NOMO-1 treated with dmso at 0.1 percent for 144 hours (cell line): Measurements from ENCODE around the gene PDPR.
"Not testable (repeated sequence)": the region's sequence is repeated elsewhere in the genome, so short reads cannot be mapped to it uniquely, and the experiment has no call there.

Experiments used
- DNase-seq: peaks from one replicate; lab custom pipeline; 2025; ENCODE audit not compliant: unreplicated experiment; lab: John Stamatoyannopoulos, UW

PDPR gene

GRCh38 chr16:70127706-70128105 is 13.6 kb downstream of the PDPR start:
- not testable (repeated sequence) for DNase-seq

- not testable (repeated sequence) for DNase-seq
These were observed 14.7 kb downstream of the PDPR start for GRCh38 chr16:70128844-70129243.

GRCh38 chr16:70135796-70136195 is 21.7 kb downstream of the PDPR start:
- not testable (repeated sequence) for DNase-seq

DNA sequence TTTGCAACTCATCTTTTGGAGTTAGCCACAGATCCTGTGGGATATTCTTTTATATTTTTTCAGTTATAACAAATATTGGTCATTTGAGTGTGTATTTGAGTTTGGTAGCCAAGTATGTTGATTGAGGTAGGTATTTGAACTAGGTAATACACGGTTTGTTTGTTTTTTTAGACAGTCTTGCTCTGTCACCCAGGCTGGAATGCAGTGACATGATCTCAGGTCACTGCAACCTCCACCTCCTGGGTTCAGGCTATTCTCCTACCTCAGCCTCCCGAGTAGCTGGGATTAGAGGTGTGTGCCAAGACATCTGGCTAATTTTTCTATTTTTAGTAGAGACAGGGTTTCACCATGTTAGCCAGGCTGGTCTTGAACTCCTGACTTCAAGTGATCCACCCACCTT is 22.5 kb downstream of the PDPR start:
- DNase-seq, result not testable (repeated sequence)

DNA sequence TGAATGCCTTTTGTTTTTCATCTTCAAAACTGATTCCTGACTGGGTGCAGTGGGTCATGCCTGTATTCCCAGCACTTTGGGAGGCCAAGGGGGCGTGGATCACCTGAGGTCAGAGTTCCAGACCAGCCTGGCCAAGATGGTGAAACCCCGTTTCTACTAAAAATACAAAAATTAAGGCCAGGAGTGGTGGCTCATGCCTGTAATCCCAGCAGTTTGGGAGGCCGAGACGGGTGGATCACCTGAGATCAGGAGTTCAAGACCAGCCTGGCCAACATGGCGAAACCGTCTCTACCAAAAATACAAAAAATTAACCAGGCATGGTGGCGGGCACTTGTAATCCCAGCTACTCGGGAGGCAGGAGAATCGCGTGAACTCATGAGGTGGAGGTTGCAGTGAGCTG is 28.6 kb downstream of the PDPR start:
- not testable (repeated sequence) for DNase-seq

- not testable (repeated sequence) for DNase-seq
These were observed 29.2 kb downstream of the PDPR start for GRCh38 chr16:70143231-70143895.

GRCh38 chr16:70147853-70148252 is 33.7 kb downstream of the PDPR start:
- not testable (repeated sequence) for DNase-seq

- not testable (repeated sequence) for DNase-seq
These were observed 34.3 kb downstream of the PDPR start for GRCh38 chr16:70148453-70148852.

GRCh38 chr16:70149296-70149695 is 35.2 kb downstream of the PDPR start:
- DNase-seq, result not testable (repeated sequence)

DNA sequence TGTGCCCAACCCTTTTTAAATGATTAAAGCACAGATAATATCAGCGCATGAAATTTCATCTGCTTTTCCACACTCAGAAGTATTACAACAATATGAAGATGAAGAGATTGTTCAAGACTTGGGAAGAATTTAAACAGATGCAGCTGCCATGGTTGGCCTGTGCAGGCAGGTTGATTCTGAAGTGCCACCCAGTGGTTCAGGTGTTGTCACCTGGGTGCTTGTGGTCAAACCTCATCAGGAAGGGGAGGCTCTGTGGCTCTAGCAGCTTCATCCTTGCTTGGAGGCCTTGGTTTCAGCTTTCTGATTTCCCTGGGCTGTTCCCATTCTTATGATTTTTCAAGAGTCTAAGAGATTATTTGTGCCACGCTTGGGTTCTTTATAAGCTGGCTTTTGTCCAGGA is 37.3 kb downstream of the PDPR start:
- no peak for DNase-seq

DNA sequence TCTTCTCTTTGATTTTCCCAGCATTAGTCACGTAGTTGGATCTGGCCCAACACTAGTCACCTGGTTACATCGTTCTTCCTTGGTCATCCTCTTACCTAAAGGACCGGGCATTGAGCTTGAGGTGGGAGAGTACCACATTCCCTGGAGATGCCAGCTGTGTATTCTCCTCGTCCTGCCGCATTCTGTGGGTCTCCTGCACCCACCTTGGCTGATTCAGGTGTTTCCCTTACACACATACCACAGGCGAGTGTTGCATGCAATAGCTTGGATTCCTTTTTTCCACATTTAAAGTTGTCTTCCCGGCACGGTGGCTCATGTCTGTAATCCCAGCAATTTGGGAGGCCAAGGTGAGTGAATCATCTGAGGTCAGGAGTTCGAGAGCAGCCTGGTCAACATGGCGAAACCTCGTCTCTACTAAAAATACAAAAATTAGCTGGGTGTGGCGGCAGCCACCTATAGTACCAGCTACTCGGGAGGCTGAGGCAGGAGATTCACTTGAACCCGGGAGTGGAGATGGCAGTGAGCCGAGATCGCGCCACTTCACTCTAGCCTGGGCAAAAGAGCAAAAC is 37.9 kb downstream of the PDPR start:
- no peak for DNase-seq

- DNase-seq, result no peak
These were observed 38.6 kb downstream of the PDPR start for GRCh38 chr16:70152578-70153302.

DNA sequence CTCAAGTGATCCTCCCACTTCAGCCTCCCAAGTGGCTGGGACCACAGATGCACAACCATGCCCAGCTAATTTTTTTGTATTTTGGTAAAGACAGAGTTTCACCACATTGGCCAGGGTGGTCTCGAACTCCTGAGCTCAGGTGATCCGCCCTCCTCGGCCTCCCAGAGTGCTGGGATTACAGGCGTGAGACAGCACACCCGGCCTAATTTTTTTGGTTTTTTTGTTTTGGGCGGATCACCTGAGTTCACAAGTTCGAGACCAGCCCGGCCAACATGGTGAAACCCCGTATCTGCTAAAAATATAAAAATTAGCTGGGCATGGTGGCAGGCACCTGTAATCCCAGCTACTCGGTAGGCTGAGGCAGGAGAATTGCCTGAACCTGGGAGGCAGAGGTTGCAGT is 40.6 kb downstream of the PDPR start:
- not testable (repeated sequence) for DNase-seq

- no peak for DNase-seq
These were observed 42.3 kb downstream of the PDPR start for GRCh38 chr16:70156207-70156978.

- no peak for DNase-seq
These were observed 43.0 kb downstream of the PDPR start for GRCh38 chr16:70157105-70157476.

DNA sequence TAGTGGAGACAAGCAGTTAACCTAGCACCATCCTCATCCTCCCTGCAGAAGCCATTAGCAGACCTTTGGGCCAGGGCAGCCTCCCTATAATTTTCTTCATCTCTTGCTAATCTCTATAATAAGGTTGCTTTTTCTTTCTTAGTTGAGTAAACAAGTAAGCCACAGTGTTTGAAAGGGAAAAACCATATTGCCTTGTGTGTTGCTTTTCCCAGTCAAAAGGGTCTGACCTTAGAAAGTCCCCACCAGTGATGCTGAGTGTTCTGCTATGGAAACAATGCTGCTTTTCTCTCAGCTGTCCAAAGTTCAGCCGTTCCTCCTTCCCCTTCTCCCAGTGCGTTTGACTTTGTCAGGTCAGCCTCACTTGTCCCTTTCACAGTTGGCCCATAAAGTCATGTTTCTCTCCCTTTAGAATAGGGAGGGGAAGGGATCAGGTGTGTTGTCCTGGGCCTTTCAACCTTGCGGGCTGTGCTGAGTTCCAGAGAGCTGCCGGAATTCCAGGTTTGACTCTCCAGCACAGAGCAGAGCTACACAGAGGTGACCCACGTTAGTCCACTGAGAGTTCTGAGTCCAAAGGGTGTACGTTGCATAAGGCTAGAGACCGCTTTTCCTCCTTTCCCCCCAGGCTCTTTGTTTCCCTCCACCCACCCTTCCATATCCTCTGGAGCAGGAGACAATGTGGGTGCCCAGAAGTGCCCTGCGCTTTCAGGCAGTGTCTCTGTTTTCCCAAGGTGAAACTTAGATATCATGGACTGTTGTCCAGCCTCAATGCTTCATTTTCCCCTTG is 43.5 kb downstream of the PDPR start:
- no peak for DNase-seq

DNA sequence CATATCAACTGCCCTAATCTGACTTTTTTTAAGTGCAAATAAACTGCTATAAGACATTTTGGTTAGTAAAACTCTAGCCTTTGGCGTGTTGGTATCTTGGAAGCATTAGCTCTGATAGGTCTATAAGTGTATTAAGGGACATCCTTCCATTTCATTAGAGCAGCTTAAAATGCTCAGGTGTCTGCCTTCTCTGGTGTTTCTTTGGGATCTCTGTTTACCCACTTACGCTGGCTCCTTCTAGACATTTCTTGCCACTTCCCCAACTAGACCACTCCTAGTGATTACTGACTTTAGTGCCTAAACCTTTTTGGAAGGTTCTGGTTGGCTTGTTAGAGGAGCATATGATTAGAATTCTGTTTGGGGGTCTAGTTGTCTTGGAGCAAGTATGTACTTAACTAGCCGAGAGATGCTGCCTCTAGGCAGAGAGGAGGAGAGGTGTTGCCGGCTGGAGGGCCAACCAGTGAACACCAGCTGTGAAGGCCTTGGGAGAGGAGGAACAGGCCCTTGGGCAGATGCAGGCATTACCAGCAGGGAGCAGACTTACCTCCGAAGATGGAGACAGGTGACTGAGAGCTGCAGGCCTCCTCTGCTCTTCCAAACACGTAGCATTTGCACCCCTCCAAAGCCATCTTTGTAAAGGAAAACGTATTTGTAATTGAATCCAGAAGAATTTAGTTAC is 44.3 kb downstream of the PDPR start:
- DNase-seq, result no peak

GRCh38 chr16:70159355-70160348 is 45.5 kb downstream of the PDPR start:
- no peak for DNase-seq

- no peak for DNase-seq
These were observed 46.3 kb downstream of the PDPR start for GRCh38 chr16:70160388-70160787.
